Measurements from ENCODE around the gene VSX2.

GRCh38 chr14:74246542-74246941 is 7.3 kb downstream of the VSX2 start:
- TF ChIP-seq SIN3A (IDR thresholded peaks at IDR 0.05; ENCODE audit: borderline replicate concordance, insufficient read depth, low read length) (no peak), TAF1 (IDR thresholded peaks at IDR 0.05; ENCODE audit: borderline replicate concordance, insufficient read depth, low read length) (no peak)

Measured in PFSK-1 (cell line).